GM23338 (cell line): ENCODE measurements around the gene NCKAP5. TPM values are rescaled to one million over a fixed set of nuclear protein-coding genes. Genes with fewer than 3 reads are reported as not detected.

ENCODE experiments used
- ATAC-seq: fragments of 200-7000 bp; cut with Tn5 transposase; 3 replicates; pipeline ENCODE4 v1.9.1; 2020
- DNase-seq: peaks from one replicate; pipeline ENCODE4 v3.0.0-alpha.2; 2015; ENCODE audit warnings: low spot score
- H2AFZ ChIP-seq: fragments of 200-600 bp; sonication (generic); 2 replicates; pipeline ENCODE4 v1.8.0; 2016; ENCODE audit warnings: antibody characterized with exemption, mild to moderate bottlenecking, moderate library complexity
- H3F3A ChIP-seq: fragments of 200-600 bp; sonication (generic); replicated peaks from 2 replicates; pipeline ENCODE4 v1.8.0; 2017; ENCODE audit warnings: antibody characterized with exemption, mixed run types, low read depth
- H3K27ac ChIP-seq: fragments of 200-600 bp; sonication (generic); 2 replicates; pipeline ENCODE4 v1.6.1; 2016; ENCODE audit warnings: low read depth
- H3K27me3 ChIP-seq: fragments of 200-600 bp; sonication (generic); 2 replicates; pipeline ENCODE4 v1.8.0; 2016; ENCODE audit warnings: mild to moderate bottlenecking, mixed run types, moderate library complexity; ENCODE audit not compliant: insufficient read depth
- H3K36me3 ChIP-seq: fragments of 200-600 bp; sonication (generic); 2 replicates; pipeline ENCODE4 v1.8.0; 2016; ENCODE audit warnings: mild to moderate bottlenecking; ENCODE audit not compliant: insufficient read depth
- H3K4me1 ChIP-seq: fragments of 200-600 bp; sonication (generic); 2 replicates; pipeline ENCODE4 v1.8.0; 2016; ENCODE audit warnings: mild to moderate bottlenecking, moderate library complexity; ENCODE audit not compliant: insufficient read depth
- H3K4me2 ChIP-seq: fragments of 200-600 bp; sonication (generic); 2 replicates; pipeline ENCODE4 v1.7.1; 2017; ENCODE audit warnings: mixed run types
- H3K4me3 ChIP-seq: fragments of 200-600 bp; sonication (generic); 2 replicates; pipeline ENCODE4 v1.6.1; 2016; ENCODE audit warnings: mixed run types
- H3K79me2 ChIP-seq: fragments of 200-600 bp; sonication (generic); replicated peaks from 2 replicates; pipeline ENCODE4 v1.8.0; 2017; ENCODE audit warnings: mild to moderate bottlenecking; ENCODE audit not compliant: insufficient read depth
- H3K9me2 ChIP-seq: fragments of 200-600 bp; sonication (generic); 2 replicates; pipeline ENCODE4 v1.8.0; 2017; ENCODE audit not compliant: insufficient read depth
- H4K20me1 ChIP-seq: fragments of 200-600 bp; sonication (generic); replicated peaks from 2 replicates; pipeline ENCODE4 v1.8.0; 2017; ENCODE audit warnings: mild to moderate bottlenecking; ENCODE audit not compliant: insufficient read depth
- H3K27ac Mint-ChIP-seq: 2 replicates; pipeline ENCODE4 v1.8.0; 2020; ENCODE audit warnings: inconsistent platforms, mild to moderate bottlenecking, moderate library complexity, mixed read lengths
- H3K27me3 Mint-ChIP-seq: 3 replicates; pipeline ENCODE4 v1.8.0; 2022; ENCODE audit warnings: low read depth, mild to moderate bottlenecking, moderate library complexity, mixed read lengths, inconsistent platforms; ENCODE audit not compliant: insufficient read depth, poor library complexity
- H3K36me3 Mint-ChIP-seq: 3 replicates; pipeline ENCODE4 v1.8.0; 2021; ENCODE audit warnings: low read depth, mild to moderate bottlenecking, inconsistent platforms, moderate library complexity, mixed read lengths
- H3K4me1 Mint-ChIP-seq: 3 replicates; pipeline ENCODE4 v1.8.0; 2020; ENCODE audit warnings: mild to moderate bottlenecking, inconsistent platforms, mixed read lengths
- H3K4me3 Mint-ChIP-seq: 3 replicates; pipeline ENCODE4 v1.8.0; 2021; ENCODE audit warnings: moderate library complexity, mild to moderate bottlenecking, inconsistent platforms, mixed read lengths
- H3K9me3 Mint-ChIP-seq: 3 replicates; pipeline ENCODE4 v1.8.0; 2020; ENCODE audit warnings: moderate library complexity, mild to moderate bottlenecking, inconsistent platforms, mixed read lengths
- CREB1 ChIP-seq: fragments of 250-450 bp; sonication (Bioruptor Pico); IDR thresholded peaks from 2 replicates; pipeline ENCODE4 v1.5.0; 2020; ENCODE audit warnings: low read depth, mild to moderate bottlenecking, moderate library complexity
- CTCF ChIP-seq, 2 experiments: fragments of 200-600 bp in 1 of 2; sonication (generic) in 1 of 2; conservative IDR thresholded peaks; 2 replicates each; pipeline versions ENCODE4 v1.5.1 to v1.6.1; 2016 to 2017; ENCODE audit warnings: antibody characterized with exemption in 2 of 2, low read depth in 2 of 2, mild to moderate bottlenecking in 2 of 2, moderate library complexity in 1 of 2
- EZH2 ChIP-seq: fragments of 200-600 bp; sonication (generic); IDR thresholded peaks from one replicate; pipeline ENCODE4 v1.8.0; 2017; ENCODE audit warnings: antibody characterized with exemption, mild to moderate bottlenecking, low read depth; ENCODE audit not compliant: unreplicated experiment
- EZH2phosphoT487 ChIP-seq: fragments of 200-600 bp; sonication (generic); IDR thresholded peaks from one replicate; pipeline ENCODE4 v1.8.1; 2018; ENCODE audit warnings: antibody characterized with exemption; ENCODE audit not compliant: unreplicated experiment
- JUNB ChIP-seq: IDR thresholded peaks from one replicate; pipeline ENCODE4 v1.6.1; 2016; ENCODE audit warnings: antibody characterized with exemption; ENCODE audit not compliant: unreplicated experiment
- NANOG ChIP-seq: IDR thresholded peaks from 2 replicates; pipeline ENCODE4 v1.6.1; 2016; ENCODE audit warnings: antibody characterized with exemption, borderline replicate concordance
- POLR2AphosphoS5 ChIP-seq: IDR thresholded peaks from 2 replicates; pipeline ENCODE4 v1.6.1; 2016; ENCODE audit warnings: antibody characterized with exemption, low read depth
- REST ChIP-seq: IDR thresholded peaks from one replicate; pipeline ENCODE4 v1.6.1; 2018; ENCODE audit warnings: antibody characterized with exemption; ENCODE audit not compliant: unreplicated experiment
- STAT1 ChIP-seq: IDR thresholded peaks from one replicate; pipeline ENCODE4 v1.6.1; 2016; ENCODE audit warnings: antibody characterized with exemption; ENCODE audit not compliant: unreplicated experiment
- ZNF114 ChIP-seq: fragments of 250-450 bp; sonication (Bioruptor Pico); IDR thresholded peaks from 2 replicates; pipeline ENCODE4 v1.5.0; 2020; ENCODE audit warnings: mild to moderate bottlenecking, moderate library complexity
- ZNF331 ChIP-seq: fragments of 250-450 bp; sonication (Bioruptor Pico); IDR thresholded peaks from 2 replicates; pipeline ENCODE4 v1.5.0; 2020; ENCODE audit warnings: low read depth, mild to moderate bottlenecking, moderate library complexity
- polyA plus RNA-seq: library from polyadenylated mRNA; unstranded; fragments of >200 nt; fragmentation: Nextera tagmentation; extraction: Ambion mirVana; gene quantifications from 2 replicates; pipeline ENCODE4 v1.2.1, GENCODE V29; 2016
- total RNA-seq: library from RNA; depleted of rRNA; stranded (reverse); fragments of >200 nt; shearing (Covaris generic); gene quantifications from 2 replicates; pipeline ENCODE4 v1.2.3, GENCODE V29; 2014
- TF ChIP-seq, protein P1 (sequence below): IDR thresholded peaks from 2 replicates; pipeline ENCODE4 v1.6.1; 2016; ENCODE audit warnings: antibody characterized with exemption
- TF ChIP-seq, protein P2 (sequence below): fragments of 250-450 bp; sonication (Bioruptor Pico); IDR thresholded peaks from 2 replicates; pipeline ENCODE4 v1.5.0; 2020; ENCODE audit warnings: mild to moderate bottlenecking, moderate library complexity

NCKAP5 gene
- total and polyA plus RNA-seq, 2 experiments from 2014 or later = 0.34 to 0.73 TPM

GRCh38 chr2:133078667-133079411, 489.4 kb downstream of the NCKAP5 start:
- Mint-ChIP-seq H3K4me3 (no peak overlapping the region), H3K27me3 (no peaks in the 10 kb centered on the region), H3K4me1 (no peaks in the 10 kb centered on the region), H3K36me3 (no peaks in the 10 kb centered on the region), H3K27ac (no peak overlapping the region), H3K9me3 (no peaks in the 10 kb centered on the region; the same call in 2 of the 3 replicates)
- H3K4me1 ChIP-seq = no peaks in the 10 kb centered on the region
- no peaks in the 10 kb centered on the region for H4K20me1 ChIP-seq
- DNase-seq = no peak
- TF ChIP-seq ZNF114 (no peak), EZH2phosphoT487 (no peak), ZNF331 (CRISPR knock-in tag) (no peak), NANOG (no peak), JUNB (no peak), STAT1 (no peak), CREB1 (CRISPR knock-in tag) (no peak), CTCF (conservative IDR thresholded peaks at IDR 0.05; ENCODE audit: low read depth in 2 of 2) (no peak), POLR2AphosphoS5 (no peak), EZH2 (no peak), REST (no peak)
- TF ChIP-seq, protein P1, sequence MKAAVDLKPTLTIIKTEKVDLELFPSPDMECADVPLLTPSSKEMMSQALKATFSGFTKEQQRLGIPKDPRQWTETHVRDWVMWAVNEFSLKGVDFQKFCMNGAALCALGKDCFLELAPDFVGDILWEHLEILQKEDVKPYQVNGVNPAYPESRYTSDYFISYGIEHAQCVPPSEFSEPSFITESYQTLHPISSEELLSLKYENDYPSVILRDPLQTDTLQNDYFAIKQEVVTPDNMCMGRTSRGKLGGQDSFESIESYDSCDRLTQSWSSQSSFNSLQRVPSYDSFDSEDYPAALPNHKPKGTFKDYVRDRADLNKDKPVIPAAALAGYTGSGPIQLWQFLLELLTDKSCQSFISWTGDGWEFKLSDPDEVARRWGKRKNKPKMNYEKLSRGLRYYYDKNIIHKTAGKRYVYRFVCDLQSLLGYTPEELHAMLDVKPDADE = no peak
- TF ChIP-seq, protein P2, sequence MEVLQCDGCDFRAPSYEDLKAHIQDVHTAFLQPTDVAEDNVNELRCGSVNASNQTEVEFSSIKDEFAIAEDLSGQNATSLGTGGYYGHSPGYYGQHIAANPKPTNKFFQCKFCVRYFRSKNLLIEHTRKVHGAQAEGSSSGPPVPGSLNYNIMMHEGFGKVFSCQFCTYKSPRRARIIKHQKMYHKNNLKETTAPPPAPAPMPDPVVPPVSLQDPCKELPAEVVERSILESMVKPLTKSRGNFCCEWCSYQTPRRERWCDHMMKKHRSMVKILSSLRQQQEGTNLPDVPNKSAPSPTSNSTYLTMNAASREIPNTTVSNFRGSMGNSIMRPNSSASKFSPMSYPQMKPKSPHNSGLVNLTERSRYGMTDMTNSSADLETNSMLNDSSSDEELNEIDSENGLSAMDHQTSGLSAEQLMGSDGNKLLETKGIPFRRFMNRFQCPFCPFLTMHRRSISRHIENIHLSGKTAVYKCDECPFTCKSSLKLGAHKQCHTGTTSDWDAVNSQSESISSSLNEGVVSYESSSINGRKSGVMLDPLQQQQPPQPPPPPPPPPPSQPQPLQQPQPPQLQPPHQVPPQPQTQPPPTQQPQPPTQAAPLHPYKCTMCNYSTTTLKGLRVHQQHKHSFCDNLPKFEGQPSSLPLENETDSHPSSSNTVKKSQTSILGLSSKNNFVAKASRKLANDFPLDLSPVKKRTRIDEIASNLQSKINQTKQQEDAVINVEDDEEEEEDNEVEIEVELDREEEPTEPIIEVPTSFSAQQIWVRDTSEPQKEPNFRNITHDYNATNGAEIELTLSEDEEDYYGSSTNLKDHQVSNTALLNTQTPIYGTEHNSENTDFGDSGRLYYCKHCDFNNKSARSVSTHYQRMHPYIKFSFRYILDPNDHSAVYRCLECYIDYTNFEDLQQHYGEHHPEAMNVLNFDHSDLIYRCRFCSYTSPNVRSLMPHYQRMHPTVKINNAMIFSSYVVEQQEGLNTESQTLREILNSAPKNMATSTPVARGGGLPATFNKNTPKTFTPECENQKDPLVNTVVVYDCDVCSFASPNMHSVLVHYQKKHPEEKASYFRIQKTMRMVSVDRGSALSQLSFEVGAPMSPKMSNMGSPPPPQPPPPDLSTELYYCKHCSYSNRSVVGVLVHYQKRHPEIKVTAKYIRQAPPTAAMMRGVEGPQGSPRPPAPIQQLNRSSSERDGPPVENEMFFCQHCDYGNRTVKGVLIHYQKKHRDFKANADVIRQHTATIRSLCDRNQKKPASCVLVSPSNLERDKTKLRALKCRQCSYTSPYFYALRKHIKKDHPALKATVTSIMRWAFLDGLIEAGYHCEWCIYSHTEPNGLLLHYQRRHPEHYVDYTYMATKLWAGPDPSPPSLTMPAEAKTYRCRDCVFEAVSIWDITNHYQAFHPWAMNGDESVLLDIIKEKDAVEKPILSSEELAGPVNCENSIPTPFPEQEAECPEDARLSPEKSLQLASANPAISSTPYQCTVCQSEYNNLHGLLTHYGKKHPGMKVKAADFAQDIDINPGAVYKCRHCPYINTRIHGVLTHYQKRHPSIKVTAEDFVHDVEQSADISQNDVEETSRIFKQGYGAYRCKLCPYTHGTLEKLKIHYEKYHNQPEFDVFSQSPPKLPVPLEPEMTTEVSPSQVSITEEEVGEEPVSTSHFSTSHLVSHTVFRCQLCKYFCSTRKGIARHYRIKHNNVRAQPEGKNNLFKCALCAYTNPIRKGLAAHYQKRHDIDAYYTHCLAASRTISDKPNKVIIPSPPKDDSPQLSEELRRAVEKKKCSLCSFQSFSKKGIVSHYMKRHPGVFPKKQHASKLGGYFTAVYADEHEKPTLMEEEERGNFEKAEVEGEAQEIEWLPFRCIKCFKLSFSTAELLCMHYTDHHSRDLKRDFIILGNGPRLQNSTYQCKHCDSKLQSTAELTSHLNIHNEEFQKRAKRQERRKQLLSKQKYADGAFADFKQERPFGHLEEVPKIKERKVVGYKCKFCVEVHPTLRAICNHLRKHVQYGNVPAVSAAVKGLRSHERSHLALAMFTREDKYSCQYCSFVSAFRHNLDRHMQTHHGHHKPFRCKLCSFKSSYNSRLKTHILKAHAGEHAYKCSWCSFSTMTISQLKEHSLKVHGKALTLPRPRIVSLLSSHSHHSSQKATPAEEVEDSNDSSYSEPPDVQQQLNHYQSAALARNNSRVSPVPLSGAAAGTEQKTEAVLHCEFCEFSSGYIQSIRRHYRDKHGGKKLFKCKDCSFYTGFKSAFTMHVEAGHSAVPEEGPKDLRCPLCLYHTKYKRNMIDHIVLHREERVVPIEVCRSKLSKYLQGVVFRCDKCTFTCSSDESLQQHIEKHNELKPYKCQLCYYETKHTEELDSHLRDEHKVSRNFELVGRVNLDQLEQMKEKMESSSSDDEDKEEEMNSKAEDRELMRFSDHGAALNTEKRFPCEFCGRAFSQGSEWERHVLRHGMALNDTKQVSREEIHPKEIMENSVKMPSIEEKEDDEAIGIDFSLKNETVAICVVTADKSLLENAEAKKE = no peak
- no peak for ATAC-seq
- H3K4me3 ChIP-seq = no peak overlapping the region
- no peaks in the 10 kb centered on the region for H3K79me2 ChIP-seq
- H3F3A ChIP-seq = no peaks in the 10 kb centered on the region
- H3K36me3 ChIP-seq = no peaks in the 10 kb centered on the region
- no peak overlapping the region for H3K27ac ChIP-seq
- H3K27me3 ChIP-seq = no peaks in the 10 kb centered on the region
- H3K4me2 ChIP-seq = no peak overlapping the region
- H3K9me2 ChIP-seq = no peaks in the 10 kb centered on the region
- no peak overlapping the region for H2AFZ ChIP-seq
